Cardiac muscle cell (in vitro differentiated cells and primary cell): ENCODE results near the gene MRLN. TPM values are rescaled to one million over a fixed set of nuclear protein-coding genes. Genes with fewer than 3 reads are reported as not detected.

Source experiments
- DNase-seq, 2 donors: peaks; one replicate each; pipeline versions ENCODE4 v3.0.0 to v3.0.0-alpha.2; 2010 to 2017; ENCODE audit warnings: low read depth in 1 of 2, low spot score in 1 of 2
- H3K27ac ChIP-seq: fragments of 200-600 bp; sonication (generic); 2 replicates; pipeline ENCODE4 v1.5.1; 2016
- H3K27me3 ChIP-seq: fragments of 200-600 bp; sonication (generic); 2 replicates; pipeline ENCODE4 v1.6.0; 2016; ENCODE audit warnings: control low read depth
- H3K36me3 ChIP-seq: fragments of 200-600 bp; sonication (generic); 2 replicates; pipeline ENCODE4 v1.5.1; 2016; ENCODE audit warnings: control low read depth
- H3K4me1 ChIP-seq: fragments of 200-600 bp; sonication (generic); 2 replicates; pipeline ENCODE4 v1.8.1; 2017; ENCODE audit warnings: low read depth, mild to moderate bottlenecking, mixed run types
- H3K4me3 ChIP-seq: fragments of 200-600 bp; sonication (generic); 2 replicates; pipeline ENCODE4 v1.5.1; 2016; ENCODE audit warnings: mild to moderate bottlenecking
- H3K9me3 ChIP-seq: fragments of 200-600 bp; sonication (generic); 2 replicates; pipeline ENCODE4 v1.5.1; 2017; ENCODE audit warnings: low read depth, mild to moderate bottlenecking, control low read depth
- polyA plus RNA-seq: library from polyadenylated mRNA; unstranded; fragments of >200 nt; fragmentation: Nextera tagmentation; extraction: Ambion mirVana; gene quantifications from 2 replicates; pipeline ENCODE4 v1.2.1, GENCODE V29; 2016
- total RNA-seq: library from RNA; depleted of rRNA; stranded (reverse); fragments of >200 nt; gene quantifications from 2 replicates; pipeline ENCODE4 v1.2.3, GENCODE V29; 2016
- TF ChIP-seq, protein P1 (sequence below): IDR thresholded peaks from 2 replicates; pipeline ENCODE4 v1.5.1; 2012; ENCODE audit warnings: low read depth, mild to moderate bottlenecking, low read length

MRLN gene
- total and polyA plus RNA-seq, 2 experiments from 2014 or later: not detected

DNA sequence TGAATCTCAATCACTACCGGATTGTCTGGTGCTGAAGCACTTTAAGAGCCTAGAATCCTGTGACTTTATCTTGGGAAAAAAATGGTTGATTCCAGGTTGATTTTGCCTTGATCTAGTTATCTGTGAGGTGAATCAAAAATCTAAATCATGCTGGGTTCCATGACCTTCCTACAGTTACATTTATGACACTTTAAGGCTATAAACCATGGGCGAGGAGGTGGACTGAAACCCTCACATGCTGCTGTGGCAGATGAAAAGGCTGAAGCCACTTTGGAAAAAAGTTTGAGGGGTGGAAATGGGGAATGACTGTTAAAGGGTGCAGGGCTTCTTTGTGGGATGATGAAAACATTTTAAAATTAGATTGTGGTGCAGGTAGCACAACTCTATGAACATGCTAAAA is 61.1 kb downstream of the MRLN start:
- Histone ChIP-seq H3K36me3 (no peaks in the 10 kb centered on the region), H3K9me3 (no peaks in the 10 kb centered on the region), H3K4me1 (no peaks in the 10 kb centered on the region), H3K27me3 (no peaks in the 10 kb centered on the region), H3K4me3 (no peak overlapping the region), H3K27ac (no peak overlapping the region)
- no peak for DNase-seq
- TF ChIP-seq, protein P1, sequence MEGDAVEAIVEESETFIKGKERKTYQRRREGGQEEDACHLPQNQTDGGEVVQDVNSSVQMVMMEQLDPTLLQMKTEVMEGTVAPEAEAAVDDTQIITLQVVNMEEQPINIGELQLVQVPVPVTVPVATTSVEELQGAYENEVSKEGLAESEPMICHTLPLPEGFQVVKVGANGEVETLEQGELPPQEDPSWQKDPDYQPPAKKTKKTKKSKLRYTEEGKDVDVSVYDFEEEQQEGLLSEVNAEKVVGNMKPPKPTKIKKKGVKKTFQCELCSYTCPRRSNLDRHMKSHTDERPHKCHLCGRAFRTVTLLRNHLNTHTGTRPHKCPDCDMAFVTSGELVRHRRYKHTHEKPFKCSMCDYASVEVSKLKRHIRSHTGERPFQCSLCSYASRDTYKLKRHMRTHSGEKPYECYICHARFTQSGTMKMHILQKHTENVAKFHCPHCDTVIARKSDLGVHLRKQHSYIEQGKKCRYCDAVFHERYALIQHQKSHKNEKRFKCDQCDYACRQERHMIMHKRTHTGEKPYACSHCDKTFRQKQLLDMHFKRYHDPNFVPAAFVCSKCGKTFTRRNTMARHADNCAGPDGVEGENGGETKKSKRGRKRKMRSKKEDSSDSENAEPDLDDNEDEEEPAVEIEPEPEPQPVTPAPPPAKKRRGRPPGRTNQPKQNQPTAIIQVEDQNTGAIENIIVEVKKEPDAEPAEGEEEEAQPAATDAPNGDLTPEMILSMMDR: no peak

DNA sequence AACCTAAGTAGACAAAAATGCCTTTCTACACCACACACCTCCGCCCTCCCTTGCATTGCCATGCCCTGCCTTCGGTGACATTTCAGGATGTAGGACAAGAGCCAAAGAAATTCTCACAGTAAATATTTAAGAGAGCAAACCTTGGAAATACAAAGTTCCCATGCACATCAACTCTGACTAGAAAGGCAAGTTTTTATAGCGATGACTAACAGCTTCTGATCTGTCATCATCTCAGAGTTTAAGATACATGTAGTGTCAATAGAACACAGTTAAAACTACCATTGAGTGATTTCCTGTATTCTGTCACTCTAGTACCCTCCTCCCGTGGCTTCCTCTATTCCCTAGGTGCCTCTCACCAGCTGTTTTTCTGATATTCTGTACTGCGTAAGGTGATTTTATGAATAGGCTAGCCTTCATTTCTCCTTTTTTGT is 64.3 kb downstream of the MRLN start:
- H3K27me3 ChIP-seq: no peaks in the 10 kb centered on the region
- DNase-seq: no peak
- H3K4me3 ChIP-seq: no peak overlapping the region
- TF ChIP-seq, protein P1: no peak
- no peaks in the 10 kb centered on the region for H3K4me1 ChIP-seq
- no peaks in the 10 kb centered on the region for H3K9me3 ChIP-seq
- no peaks in the 10 kb centered on the region for H3K36me3 ChIP-seq
- no peak overlapping the region for H3K27ac ChIP-seq

DNA sequence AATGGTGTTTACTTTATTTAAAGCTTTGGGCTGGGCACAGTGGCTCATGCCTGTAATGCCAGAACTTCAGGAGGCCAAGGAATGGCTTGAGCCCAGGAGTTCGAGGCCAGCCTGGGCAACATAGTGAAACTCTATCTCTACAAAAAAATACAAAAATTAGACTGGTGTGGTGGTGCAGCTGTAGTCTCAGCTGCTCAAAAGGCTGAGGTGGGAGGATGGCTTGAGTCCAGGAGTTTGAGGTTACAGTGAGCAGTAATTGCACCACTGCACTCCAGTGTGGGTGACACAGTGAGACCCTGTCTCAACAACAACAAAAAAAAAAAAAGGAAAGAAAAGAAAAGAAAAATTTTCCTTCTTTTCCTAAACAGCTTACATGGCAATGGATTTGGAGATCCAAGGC is 65.6 kb downstream of the MRLN start:
- TF ChIP-seq, protein P1: no peak
- no peak overlapping the region for H3K4me3 ChIP-seq
- no peak overlapping the region for H3K27ac ChIP-seq
- H3K9me3 ChIP-seq: no peaks in the 10 kb centered on the region
- H3K36me3 ChIP-seq: no peaks in the 10 kb centered on the region
- no peaks in the 10 kb centered on the region for H3K27me3 ChIP-seq
- no peaks in the 10 kb centered on the region for H3K4me1 ChIP-seq
- no peak for DNase-seq

Other genes with a start within 250 kb of the MRLN start
- 2.1 and 3.0 TPM in 2 replicates for gene SLC16A9, start 43.6 kb downstream of the MRLN start, total RNA-seq
- gene SLC16A9, start 43.6 kb downstream of the MRLN start, polyA plus RNA-seq: 2.7 and 3.5 TPM in 2 replicates
- gene CCDC6, start 153.1 kb upstream of the MRLN start, total RNA-seq: 15.8 and 22.2 TPM in 2 replicates
- 11.0 and 14.5 TPM in 2 replicates for gene CCDC6, start 153.1 kb upstream of the MRLN start, polyA plus RNA-seq